K562 (cell line): Measurements from ENCODE around the gene TPRG1L. TPM values are rescaled to one million over a fixed set of nuclear protein-coding genes. Genes with fewer than 3 reads are reported as not detected.

Experiments used
- ATF6 ChIP-seq: sonication (generic); formaldehyde crosslinking; IDR thresholded peaks from 2 replicates; pipeline ENCODE4 v1.4.0; 2020; ENCODE audit warnings: mild to moderate bottlenecking, missing genetic modification reagents
- MLLT1 ChIP-seq, 2 experiments: fragments of 450-650 bp; IDR thresholded peaks; 2 replicates each; pipeline ENCODE4 v1.6.1; 2016
- NKRF ChIP-seq: fragments of 450-650 bp; IDR thresholded peaks from 2 replicates; pipeline ENCODE4 v1.6.1; 2016; ENCODE audit warnings: borderline replicate concordance
- PATZ1 ChIP-seq: fragments of 250-450 bp; sonication (Bioruptor Pico); IDR thresholded peaks from 2 replicates; pipeline ENCODE4 v1.5.0; 2020; ENCODE audit warnings: mild to moderate bottlenecking, borderline replicate concordance
- PRPF4 ChIP-seq: fragments of 200-400 bp; formaldehyde crosslinking; IDR thresholded peaks from one replicate; pipeline ENCODE4 v1.6.1; 2017; ENCODE audit warnings: low read length, low read depth, mild to moderate bottlenecking; ENCODE audit not compliant: insufficient read depth, poor library complexity, severe bottlenecking
- RCOR1 ChIP-seq, 2 experiments: IDR thresholded peaks; 2 replicates each; pipeline ENCODE4 v1.6.1; 2012; ENCODE audit warnings: low read depth in 2 of 2, low read length in 2 of 2, borderline replicate concordance in 1 of 2, improper control_type of control experiment in 1 of 2
- TAF9B ChIP-seq: fragments of 450-650 bp; IDR thresholded peaks from 2 replicates; pipeline ENCODE4 v1.6.1; 2018; ENCODE audit warnings: mild to moderate bottlenecking; ENCODE audit not compliant: partially characterized antibody
- ZNF395 ChIP-seq: fragments of 200-800 bp; sonication (Bioruptor generic); IDR thresholded peaks from 2 replicates; pipeline ENCODE4 v1.6.1; 2017; ENCODE audit warnings: missing genetic modification characterization, missing compliant biosample characterization
- ZNF408 ChIP-seq: fragments of 250-450 bp; sonication (Bioruptor Pico); IDR thresholded peaks from 2 replicates; pipeline ENCODE4 v1.4.0; 2020; ENCODE audit warnings: low read depth, mild to moderate bottlenecking, moderate library complexity
- ZNF518B ChIP-seq: fragments of 250-450 bp; sonication (Bioruptor Pico); IDR thresholded peaks from 2 replicates; pipeline ENCODE4 v1.5.0; 2021; ENCODE audit warnings: mild to moderate bottlenecking, moderate library complexity
- ZNF830 ChIP-seq: fragments of 250-450 bp; sonication (Bioruptor Pico); IDR thresholded peaks from 2 replicates; pipeline ENCODE4 v1.5.0; 2021; ENCODE audit warnings: mild to moderate bottlenecking
- ZSCAN32 ChIP-seq: fragments of 450-650 bp; formaldehyde crosslinking; IDR thresholded peaks from 2 replicates; pipeline ENCODE4 v1.4.0; 2020; ENCODE audit warnings: mild to moderate bottlenecking, moderate library complexity
- polyA plus RNA-seq, 8 experiments: library from polyadenylated mRNA; depleted of rRNA in 4 of 8; stranded (reverse) in 5 of 8; unstranded in 3 of 8; fragments of >200 nt; fragmentation: Nextera tagmentation in 2 of 8; fragmentation: Illumina TruSeq in 1 of 8; extraction: Ambion mirVana in 2 of 8; extraction: Trizol in 1 of 8; gene quantifications; 2 replicates each; pipeline versions ENCODE4 v1.2.1 to v1.2.3, GENCODE V29; 2011 to 2014; ENCODE audit warnings: inconsistent platforms in 1 of 8, missing spikeins in 1 of 8
- total RNA-seq, 7 experiments: library from RNA; depleted of rRNA in 6 of 7; stranded (reverse); fragments of >200 nt in 6 of 7; fragmentation: Illumina TruSeq in 2 of 7; extraction: Trizol in 2 of 7; gene quantifications; 2 replicates each; pipeline versions ENCODE4 v1.2.1 to v1.2.3, GENCODE V29; 2011 to 2021; ENCODE audit warnings: low replicate concordance in 1 of 7

The TPRG1L gene
- total and polyA plus RNA-seq, 9 of the 15 experiments (the other 6 are each of a cell fraction or from before 2014, with no cell fraction given): 1.6 to 11.0 (median 6.2) TPM

GRCh38 chr1:3650248-3651025, 25.6 kb downstream of the TPRG1L start (continued):
- TF ChIP-seq ZNF518B (no peak), TAF9B (no peak), ATF6 (CRISPR knock-in tag) (no peak), NKRF (no peak), PRPF4 (no peak), ZNF395 (no peak), RCOR1 (IDR thresholded peaks at IDR 0.05; ENCODE audit: borderline replicate concordance in 1 of 2, low read depth in 2 of 2, low read length in 2 of 2) (no peak), ZSCAN32 (CRISPR knock-in tag) (no peak), ZNF830 (CRISPR knock-in tag) (no peak), ZNF408 (CRISPR knock-in tag) (no peak), PATZ1 (CRISPR knock-in tag) (no peak), MLLT1 (IDR thresholded peaks at IDR 0.05) (0 out of 4 replicates have a peak, but pooled peaks of 1 of the 2 experiments have one; percentile 42)
